ENCODE measurements around the gene MCAM.

MCAM gene

GRCh38 chr11:119305556-119306372, 11.2 kb downstream of the MCAM start:
- FAIRE-seq: no peak

DNA sequence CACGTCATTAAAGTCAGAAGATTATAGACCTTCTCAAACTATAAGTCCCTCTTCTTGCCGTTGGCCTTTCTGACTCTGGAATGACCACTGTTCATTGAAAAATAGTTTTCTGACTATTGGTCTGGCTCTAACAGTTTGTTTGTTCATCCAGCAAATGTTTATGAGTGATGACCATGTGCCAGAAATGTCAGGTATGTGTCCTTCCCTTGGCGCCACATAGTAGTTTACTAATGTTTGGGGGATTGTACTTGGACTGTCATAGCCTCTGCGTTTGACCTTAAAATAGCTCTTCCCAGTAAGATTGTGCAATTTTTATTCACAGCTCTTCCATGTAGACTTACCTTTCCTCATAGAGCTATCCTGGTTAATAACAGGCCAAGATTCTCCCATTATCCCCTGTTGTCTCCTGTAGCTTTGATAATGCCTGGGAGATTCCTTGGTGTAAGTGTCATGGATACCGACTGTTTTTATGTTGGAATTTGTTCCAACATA, 13.7 kb downstream of the MCAM start:
- FAIRE-seq: no peak

- FAIRE-seq: no peak
Observed at GRCh38 chr11:119300198-119300964, 16.5 kb downstream of the MCAM start.

- no peak for FAIRE-seq
Observed at GRCh38 chr11:119299416-119299815, 17.5 kb downstream of the MCAM start.

GRCh38 chr11:119298726-119299125, 18.2 kb downstream of the MCAM start:
- no peak for FAIRE-seq

- no peak for FAIRE-seq
Observed at GRCh38 chr11:119297938-119298337, 19.0 kb downstream of the MCAM start.

GRCh38 chr11:119295178-119295577, 21.8 kb downstream of the MCAM start:
- FAIRE-seq: no peak

GRCh38 chr11:119293461-119293860, 23.5 kb downstream of the MCAM start:
- no peak for FAIRE-seq

DNA sequence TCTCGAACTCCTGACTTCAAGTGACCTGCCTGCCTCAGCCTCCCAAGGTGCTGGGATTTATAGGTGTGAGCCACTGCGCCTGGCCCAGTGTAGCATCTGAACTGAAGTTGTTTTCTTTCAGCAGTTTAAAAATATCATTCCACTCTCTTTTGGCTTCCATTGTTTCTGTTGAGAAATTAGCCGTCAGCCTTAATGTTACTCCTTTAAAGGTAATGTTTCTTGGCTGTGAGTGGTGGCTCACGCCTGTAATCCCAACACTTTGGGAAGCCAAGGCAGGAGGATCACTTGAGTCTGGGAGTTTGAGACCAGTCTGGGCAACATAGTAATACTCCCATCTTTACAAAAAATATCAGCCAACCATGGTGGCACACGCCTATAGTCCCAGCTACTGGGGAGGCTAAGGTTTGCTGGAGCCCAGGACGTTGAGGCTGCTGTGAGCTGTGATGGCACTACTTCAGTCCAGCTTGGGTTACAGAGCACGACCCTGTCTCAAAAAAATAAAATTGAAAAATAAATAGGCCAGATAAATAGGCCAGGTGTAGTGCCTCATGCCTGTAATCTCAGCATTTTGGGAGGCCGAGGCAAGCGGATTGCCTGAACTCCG, 25.9 kb downstream of the MCAM start:
- no peak for FAIRE-seq

DNA sequence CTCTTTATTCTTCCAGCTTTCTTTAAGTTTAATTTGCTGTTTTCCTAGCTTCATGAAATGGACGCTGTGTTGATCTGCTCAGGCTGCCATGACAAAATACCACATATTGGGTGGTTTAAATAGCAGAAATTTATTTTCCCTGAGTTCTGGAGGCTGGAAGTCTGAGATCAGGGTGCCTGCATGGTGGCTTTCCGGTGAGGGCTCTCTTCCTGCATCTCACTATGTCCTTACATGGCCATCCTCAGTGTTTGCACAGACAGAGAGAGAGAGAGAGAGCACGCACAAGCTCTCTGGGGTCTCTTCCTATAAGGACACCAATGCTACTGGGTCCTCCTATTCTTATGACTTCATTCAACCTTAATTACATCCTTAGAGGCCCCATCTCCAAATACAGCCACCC, 28.7 kb downstream of the MCAM start:
- FAIRE-seq: no peak

DNA sequence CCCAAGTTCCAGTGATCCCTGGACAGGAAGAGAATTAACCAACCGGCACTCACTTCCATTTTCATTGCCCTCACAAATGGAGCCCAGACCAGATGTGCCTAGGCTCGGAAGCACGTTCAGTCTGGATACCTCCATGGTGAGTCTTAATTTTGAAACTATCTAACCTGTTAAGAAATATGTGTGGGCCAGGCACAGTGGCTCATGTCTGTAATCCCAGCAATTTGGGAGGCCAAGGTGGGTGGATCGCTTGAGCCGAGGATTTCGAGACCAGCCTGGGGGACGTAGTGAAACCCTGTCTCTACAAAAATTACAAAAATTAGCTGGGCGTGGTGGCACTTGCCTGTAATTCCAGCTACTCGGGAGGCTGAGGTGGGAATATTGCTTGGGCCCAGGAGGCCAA, 31.5 kb downstream of the MCAM start:
- no peak for FAIRE-seq

GRCh38 chr11:119284344-119285157, 32.4 kb downstream of the MCAM start:
- FAIRE-seq: peak; percentile 48

GRCh38 chr11:119282495-119282894, 34.4 kb downstream of the MCAM start:
- no peak for FAIRE-seq

DNA sequence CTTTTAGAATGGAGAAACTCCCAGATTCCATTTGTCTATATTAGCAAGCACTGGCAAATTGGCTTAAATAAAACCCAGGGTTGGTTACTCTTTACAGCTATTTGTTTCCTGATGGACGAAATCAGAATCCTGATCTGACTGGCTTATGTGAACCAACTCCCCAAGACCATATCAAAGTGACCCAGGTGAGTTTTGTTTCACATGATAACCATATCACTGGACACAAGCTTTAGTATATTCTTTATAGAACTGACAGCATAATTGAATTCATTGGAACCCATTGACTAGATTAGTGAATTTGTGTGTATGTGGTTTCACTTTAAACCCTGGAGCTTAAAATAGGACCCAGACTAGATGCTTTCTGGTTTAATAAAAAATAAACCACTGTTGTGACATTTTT, 39.3 kb downstream of the MCAM start:
- FAIRE-seq: no peak

DNA sequence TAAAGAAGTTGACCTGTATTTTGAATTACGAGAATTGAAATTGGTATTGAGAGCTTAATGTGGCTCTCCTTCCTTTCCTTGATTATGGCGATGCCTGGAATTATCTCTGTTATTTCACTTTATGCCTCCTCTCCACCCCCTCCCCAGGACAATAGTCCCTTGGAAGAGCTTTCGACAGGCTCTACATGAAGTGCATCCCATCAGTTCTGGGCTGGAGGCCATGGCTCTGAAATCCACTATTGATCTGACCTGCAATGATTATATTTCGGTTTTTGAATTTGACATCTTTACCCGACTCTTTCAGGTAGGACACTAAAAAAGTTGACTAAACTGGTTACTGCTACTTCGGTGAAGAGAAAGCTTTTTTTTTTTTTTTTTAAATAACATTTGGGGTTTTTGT, 43.2 kb downstream of the MCAM start:
- FAIRE-seq: no peak

- no peak for FAIRE-seq
Observed at GRCh38 chr11:119267645-119268044, 49.3 kb downstream of the MCAM start.

GRCh38 chr11:119266517-119267255, 50.2 kb downstream of the MCAM start:
- no peak for FAIRE-seq

DNA sequence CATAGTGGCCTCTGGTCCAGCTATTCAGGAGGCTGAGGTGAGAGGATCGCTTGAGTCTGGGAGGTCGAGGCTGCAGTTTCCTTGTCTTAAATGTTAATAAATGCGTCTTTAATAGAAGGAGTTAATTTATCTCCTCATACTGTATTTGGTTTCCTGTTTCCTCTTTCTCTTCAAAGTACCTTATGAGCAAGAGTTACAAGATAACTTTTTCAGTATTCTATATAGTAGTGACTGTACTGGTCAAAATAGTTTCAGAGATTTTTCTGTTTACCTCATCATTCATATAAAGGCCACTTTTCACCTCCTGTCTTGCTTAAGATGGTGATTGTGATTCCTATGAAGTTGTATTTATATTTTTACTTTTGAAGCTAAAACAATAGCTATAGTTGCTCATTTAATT, 50.9 kb downstream of the MCAM start:
- FAIRE-seq: no peak

DNA sequence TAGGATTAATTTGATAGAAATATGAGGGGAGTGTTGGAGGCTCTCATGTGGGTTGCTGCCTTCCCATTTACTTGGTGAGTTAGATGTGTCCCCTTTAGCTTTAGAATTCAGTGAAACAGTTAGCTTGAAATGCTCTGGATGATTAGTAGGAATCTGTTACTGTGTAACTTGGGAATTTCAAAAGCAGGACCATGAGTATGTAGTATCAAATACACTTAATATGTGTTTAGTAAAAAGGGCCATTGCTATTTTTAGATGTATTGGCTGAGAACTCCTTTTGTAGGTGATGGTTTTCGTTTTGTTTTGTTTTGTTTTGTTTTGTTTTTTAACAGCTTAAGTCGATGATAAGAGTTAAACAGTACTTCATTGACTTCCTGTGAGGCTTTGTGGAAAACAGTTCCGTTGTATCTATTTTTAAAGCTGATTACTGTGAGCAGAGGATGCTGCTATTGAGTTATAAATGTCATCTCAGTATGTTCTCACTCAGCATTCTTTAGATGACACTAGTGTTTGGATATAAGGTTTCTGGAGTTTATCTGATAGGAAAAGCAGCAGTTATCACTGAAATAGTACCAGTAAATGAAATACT, 53.5 kb downstream of the MCAM start:
- FAIRE-seq: peak; percentile 21

DNA sequence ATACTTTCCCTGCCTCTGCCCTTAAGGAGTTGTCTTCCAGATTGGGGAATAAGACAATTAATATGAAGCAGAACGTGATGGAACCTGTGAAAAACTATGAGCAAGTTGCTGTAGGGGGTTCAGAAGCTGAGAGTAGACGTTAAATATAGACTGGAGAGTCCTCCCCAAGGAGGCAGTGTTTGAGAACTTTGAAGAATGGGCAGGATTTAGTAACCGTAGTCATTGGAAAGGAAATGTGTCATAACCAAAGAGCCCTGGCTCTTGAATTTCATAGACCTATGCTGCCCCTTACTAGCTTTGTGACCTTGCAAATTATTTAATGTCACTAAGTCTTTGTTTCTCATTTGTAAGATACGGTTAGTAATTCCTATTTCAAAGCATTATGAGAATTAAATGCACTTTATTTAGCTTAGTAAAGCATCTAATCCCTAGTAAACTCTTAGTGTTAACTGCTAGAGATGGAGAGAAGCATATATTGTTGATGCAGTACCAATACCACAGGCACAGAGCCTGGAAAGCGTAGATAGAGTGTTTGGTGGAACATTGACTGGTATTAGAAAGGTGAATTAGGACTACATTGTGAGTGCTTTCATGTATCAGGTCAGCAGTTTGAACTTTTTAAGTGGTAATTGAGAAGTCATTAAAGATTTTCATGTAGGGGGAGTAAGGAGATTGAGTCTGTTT, 54.1 kb downstream of the MCAM start:
- FAIRE-seq: no peak

DNA sequence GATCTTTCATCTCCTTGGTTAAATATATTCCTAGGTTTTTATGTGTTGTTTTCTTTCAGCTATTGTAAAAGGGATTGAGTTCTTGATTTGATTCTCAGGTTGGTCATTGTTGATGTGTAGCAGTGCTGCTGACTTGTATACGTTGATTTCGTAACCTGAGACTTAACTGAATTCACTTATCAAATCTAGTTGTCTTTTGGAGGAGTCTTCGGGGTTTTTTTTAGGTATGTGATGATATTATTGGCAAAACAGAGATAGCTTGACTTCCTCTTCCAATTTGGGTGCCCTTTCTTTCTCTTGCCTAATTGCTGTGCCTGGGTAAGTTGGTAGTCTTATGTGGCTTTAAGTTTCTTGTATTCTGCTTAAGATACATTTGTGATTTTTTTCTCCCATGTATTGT, 57.9 kb downstream of the MCAM start:
- no peak for FAIRE-seq

Data from endometrium (tissue), 2 donors.